GM12801 (cell line): ENCODE data around the gene OXGR1.

Experiments used
- CTCF ChIP-seq: IDR thresholded peaks from one replicate; pipeline ENCODE4 v1.5.1; 2011; ENCODE audit warnings: control low read depth; ENCODE audit not compliant: insufficient read length; ENCODE audit errors: extremely low read depth

Gene OXGR1

GRCh38 chr13:97004096-97004876 is 10.0 kb upstream of the OXGR1 start:
- TF ChIP-seq CTCF: no peak

GRCh38 chr13:97003071-97003470 is 8.8 kb upstream of the OXGR1 start:
- no peak for TF ChIP-seq CTCF

- TF ChIP-seq CTCF: no peak
Observed at GRCh38 chr13:97002581-97002980, 8.3 kb upstream of the OXGR1 start.

GRCh38 chr13:97001636-97002035 is 7.4 kb upstream of the OXGR1 start:
- no peak for TF ChIP-seq CTCF

- no peak for TF ChIP-seq CTCF
Observed at GRCh38 chr13:97000295-97000925, 6.1 kb upstream of the OXGR1 start.

- TF ChIP-seq CTCF: no peak
Observed at GRCh38 chr13:96999091-96999490, 4.8 kb upstream of the OXGR1 start.

- TF ChIP-seq CTCF: no peak
Observed at GRCh38 chr13:96998051-96998450, 3.8 kb upstream of the OXGR1 start.
